ENCODE data around the gene PDCD6IP. TPM values are rescaled to one million over a fixed set of nuclear protein-coding genes. Genes with fewer than 3 reads are reported as not detected.

PDCD6IP gene
- total RNA-seq, 1 experiment from 2014 or later: 30.7 TPM

DNA sequence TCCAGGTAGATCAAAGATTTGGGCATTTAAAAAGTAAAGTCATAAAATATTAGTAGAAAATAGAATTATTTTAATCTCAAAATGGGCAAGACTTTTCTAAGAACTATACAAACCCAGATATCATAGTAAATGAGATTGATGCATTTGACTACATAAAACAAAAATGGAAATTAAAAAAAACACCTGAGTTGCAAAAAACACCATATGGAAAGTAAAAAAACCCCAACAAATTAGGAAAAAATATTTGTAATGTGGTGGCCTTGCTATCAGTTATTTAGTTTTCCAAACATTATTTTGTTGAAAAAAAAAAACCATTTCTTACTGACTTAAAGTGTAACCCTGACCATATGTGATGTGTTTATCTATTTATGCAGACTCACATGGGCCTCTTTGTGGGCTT, 97.2 kb downstream of the PDCD6IP start:
- DNase-seq (ENCODE audit: low spot score): no peak

DNA sequence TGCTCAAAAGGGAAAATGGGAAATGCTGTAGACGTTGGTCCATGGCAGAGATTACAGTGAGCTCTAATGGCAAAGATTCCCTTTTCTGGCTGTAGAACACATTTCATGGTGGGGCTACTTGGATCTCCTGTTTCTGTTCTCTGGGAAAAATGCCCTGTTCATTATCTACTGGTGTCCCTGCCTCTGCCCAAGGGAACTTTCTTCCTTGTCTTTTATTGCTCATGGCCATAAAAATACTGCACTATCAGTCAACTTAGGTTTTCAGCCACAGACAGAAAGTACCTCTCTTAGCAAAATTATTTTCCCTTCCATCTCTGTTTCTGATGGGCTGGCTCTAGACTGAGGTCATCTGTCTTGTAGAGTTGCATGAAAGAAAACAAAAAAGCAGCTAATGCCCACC, 98.9 kb downstream of the PDCD6IP start:
- DNase-seq (ENCODE audit: low spot score): no peak

DNA sequence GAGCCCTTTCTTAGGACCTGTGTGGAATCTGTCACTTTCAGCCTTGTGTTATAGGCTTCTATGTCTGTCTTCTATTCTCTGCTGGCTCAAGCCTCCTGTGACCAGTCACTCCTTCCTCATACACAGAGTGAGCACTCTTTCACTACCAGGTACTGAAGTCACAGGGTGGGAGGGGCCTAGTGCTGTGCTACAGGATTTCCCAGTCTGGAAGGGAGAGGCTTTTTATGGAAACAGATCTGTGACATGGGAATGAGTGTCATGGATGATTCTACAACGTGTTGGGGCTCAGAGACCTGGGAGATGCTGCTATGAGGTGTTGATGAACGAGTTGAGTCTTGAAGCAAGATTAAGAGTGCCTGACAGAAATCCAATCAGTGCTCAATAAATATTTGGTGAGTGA, 100.5 kb downstream of the PDCD6IP start:
- DNase-seq (ENCODE audit: low spot score): no peak

DNA sequence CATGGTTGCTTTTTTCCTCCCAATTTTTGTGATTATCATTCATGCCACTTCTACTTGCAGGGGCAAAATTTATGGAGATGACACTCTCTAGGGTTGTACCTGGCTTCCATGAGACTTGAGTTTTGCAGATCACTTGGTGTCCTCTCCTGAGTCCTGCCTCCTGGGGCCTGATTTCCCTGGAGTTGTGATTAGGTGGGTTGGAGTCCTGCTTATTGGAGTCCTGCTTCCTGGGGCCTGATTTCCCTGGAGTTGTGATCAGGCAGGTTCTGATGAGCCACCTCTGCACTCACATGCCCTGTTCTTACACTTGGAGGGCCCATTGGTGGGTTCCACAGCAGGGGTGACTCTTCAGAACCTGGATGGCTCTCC, 102.0 kb downstream of the PDCD6IP start:
- no peak for DNase-seq (ENCODE audit: low spot score)

DNA sequence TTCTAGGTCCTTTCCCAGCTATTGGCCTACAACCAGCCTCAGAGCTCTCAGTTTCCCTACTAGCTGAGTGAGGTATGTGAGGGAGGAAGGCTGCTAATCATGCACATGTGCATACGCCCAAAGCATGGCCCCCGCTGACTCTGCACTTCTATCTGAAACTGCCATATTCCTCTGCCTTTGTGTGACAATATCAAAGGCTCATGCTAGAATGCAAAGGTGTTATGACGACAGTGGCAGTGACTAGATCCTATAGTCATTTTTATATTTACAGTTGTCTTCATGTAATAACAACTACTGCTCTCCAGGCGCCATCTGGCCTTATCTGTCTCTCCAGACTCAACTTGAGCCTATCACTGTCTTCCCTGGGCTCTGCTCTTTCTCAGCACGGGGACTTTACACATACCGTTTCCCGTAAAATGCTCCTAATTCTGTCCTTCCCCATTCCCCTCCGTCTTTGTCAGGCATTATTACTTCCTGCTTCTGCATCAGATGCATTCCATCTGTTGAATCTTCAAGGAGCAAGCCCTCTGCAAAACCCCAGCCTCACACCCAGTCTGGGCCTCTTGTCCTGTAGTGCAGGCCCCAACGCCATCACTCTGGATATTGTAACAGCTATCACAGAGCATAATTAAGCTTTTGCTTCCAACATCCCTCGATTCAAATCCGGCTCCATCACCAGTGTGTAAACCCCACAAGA, 102.5 kb downstream of the PDCD6IP start:
- no peak for DNase-seq (ENCODE audit: low spot score)

DNA sequence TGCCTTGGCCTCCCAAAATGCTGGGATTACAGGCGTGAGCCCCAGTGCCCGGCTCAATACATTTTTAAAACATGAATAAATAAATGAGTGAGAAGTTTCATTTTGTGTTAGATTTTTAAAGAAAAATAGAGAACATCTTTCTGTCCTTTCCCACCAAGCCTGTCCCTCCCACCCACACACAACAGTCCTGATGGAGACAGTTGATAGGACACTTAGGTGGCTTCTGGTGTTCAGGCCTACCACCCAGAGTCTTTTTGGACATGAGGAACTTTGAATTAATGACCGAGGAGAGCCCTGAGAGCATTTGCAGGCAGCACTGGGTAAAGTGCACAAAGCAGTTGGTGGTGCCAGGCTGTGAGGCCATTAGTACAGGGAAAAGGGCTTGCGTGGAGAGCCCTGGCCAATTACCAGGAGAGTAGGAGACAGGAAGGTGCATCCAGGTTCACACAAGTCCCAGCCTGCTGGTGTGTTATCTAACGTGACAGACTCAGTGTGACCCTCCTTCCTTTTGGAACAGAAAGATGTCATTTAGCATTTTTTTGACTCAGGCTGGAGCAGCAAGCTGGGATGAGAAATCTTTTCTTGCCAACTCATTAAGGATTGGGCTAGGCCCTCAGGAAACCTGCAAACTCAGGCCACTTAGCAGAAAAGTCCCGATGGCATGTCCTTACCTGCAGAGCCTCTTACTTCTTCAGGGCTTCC, 103.6 kb downstream of the PDCD6IP start:
- DNase-seq (ENCODE audit: low spot score): no peak

DNA sequence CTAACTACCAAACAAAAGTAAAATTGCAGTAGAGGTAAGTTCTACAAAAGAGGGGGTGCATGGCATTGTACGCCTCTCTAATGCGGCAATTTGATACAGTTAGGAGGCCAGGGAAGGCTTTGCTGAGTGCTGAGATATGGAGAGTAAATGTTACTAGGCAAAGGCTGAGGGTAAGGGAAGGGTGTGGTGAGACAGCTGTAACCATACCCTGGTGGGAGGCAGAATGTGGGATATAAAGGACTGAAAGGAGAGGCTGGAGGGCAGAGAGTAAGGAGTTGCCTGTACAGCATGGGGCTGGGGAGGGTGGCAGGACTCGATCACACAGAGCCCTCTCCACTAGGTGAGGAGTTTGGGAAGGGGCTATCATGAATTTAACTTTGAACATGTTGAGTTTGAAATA, 106.3 kb downstream of the PDCD6IP start:
- DNase-seq (ENCODE audit: low spot score): no peak

DNA sequence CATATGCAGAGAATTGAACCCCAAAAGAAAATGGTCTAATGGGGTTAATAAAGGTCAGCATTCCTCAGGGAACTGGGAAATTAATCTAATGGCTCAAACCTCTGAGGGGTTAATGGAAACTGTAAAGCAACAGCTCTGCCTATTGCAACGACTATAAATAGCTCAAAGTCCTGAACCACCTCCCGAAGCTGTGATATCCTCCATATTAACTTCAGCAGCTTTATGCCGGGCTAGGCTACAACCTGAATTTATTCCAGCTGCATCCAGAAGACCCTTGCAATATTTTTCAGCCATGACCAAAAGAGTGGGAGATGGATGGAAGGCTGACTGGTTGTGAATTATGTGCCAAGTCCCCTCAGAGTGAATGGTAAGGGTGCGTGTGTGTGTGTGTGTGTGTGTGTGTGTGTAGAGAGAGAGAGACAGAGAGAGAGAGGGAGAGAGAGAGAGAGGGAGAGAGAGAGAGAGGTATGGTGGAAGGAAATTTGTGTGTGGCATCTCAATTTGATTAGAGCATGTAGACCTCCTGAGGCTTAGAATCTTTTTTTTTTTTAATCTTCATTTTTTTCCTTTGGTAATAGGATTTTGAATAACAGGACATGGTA, 109.9 kb downstream of the PDCD6IP start:
- DNase-seq (ENCODE audit: low spot score): no peak

DNA sequence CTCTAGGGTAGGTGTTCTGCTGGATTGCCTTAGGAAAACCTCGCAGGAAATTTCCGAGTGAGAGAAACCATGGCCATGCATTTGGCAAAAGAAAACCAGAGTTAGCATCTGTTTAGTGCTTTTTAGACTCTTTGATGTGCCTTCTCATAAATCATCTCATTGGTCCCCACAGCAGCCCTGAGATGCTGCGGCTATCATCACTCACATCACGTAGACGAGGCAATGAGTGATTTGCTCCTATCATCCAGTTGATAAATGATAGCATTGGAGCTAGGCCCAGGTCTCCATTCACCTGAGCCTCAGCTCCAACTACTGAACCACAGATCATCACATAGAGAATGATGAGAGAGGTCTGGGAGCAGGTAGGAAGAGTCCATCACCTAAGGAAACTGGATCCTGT, 111.1 kb downstream of the PDCD6IP start:
- no peak for DNase-seq (ENCODE audit: low spot score)

DNA sequence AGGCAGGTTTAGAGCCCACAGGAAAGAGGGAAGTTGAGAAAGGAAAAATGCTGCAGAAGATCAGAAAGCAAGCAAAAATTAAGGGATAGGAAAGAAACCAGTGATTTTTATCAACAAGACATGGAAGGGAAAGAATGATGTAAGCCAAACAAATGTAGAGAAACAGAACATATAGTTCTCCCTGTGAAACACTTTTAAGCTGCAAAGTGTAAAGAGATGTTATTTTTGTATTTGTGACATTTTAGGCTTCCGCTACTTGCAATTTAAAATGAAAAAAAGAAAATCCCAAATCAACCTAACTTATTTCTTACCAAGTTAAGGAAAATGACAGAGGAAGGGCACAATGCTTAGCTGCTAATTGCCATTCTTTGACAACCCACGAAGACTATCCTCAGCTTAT, 111.6 kb downstream of the PDCD6IP start:
- DNase-seq (ENCODE audit: low spot score): no peak

DNA sequence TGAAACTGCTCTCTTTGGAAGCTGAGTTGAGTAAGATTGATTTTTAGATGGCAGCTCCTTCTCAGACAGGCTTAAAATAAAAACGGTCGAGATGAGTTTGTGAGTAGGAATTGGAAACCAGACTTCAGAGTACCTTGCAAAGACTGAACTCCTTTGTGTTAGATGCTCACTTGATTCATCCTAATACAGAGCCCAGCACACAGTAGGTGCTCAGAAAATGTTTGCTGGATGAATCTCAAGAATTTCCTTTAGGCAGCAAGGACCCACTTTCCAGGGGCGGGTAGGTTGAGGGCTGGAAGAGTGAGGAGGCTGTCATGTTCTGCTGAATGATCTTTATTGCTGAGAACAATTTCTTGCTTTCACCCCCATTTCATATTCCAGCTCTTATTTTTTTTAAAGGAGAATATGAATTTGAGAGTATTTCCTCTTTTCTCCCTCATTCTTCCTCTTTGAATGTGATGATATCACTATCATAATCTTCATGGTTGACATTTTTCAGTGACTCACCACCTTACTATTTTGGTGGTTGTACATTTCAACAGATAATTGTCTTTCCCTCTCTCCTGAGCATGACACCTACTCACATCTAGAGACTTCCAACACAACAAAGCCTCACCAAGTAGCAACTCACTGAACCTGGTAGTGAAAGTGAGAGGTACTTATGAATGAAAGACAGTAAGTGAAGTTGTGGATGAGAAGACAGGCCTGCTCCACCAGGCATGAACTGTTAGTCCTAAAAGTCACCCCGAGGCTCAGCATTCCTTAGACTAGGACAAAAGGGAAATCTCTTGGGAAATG, 113.3 kb downstream of the PDCD6IP start:
- no peak for DNase-seq (ENCODE audit: low spot score)

DNA sequence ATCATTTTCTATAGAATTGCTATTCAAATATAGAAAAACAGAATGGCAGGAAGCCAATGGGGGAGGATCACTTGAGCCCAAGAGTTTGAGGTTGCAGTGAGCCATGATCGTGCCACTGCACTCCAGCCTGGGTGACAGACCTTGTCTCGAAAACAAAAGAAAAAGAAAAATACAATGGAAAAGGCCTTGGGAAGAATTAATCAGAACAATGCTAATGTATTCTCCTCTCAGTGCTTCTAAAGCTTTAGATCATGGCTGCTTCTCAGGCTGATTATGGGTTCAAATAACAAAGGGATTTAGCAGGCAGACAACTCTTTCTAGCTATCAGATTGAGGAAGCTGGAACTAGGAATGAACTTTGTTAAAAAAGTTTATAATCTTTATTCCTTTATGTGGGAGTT, 115.8 kb downstream of the PDCD6IP start:
- no peak for DNase-seq (ENCODE audit: low spot score)

DNA sequence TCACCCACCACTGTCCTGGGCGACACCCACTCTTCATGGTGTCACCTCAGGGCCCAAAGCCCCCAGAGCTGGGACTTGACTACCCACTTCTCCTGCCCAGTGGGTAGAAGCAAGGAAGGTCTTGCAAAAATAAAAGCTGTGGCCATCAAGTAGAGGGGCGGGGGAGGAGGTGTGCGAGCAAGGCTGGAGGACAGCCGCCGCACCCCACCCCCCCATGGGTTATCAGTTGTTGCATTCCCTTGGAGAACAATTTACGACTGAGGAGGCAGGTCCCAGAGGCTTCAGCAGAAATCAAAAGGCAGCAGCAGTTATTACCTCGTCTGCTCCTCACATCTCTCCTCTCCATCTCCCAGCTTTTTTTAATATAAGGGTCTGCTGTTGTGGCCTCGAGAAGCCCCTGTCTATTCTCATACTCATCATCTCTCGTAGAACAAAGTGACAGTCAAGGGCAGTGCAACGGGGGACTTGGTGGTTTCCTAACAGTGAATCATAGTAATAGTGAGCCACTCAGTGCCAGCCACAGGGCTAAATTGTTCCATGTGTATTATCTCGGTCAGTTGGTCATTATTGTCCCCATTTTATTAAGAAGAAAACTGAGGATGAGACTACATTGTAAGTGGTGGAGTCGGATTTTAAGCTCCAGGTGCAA, 116.4 kb downstream of the PDCD6IP start:
- DNase-seq (ENCODE audit: low spot score): no peak

DNA sequence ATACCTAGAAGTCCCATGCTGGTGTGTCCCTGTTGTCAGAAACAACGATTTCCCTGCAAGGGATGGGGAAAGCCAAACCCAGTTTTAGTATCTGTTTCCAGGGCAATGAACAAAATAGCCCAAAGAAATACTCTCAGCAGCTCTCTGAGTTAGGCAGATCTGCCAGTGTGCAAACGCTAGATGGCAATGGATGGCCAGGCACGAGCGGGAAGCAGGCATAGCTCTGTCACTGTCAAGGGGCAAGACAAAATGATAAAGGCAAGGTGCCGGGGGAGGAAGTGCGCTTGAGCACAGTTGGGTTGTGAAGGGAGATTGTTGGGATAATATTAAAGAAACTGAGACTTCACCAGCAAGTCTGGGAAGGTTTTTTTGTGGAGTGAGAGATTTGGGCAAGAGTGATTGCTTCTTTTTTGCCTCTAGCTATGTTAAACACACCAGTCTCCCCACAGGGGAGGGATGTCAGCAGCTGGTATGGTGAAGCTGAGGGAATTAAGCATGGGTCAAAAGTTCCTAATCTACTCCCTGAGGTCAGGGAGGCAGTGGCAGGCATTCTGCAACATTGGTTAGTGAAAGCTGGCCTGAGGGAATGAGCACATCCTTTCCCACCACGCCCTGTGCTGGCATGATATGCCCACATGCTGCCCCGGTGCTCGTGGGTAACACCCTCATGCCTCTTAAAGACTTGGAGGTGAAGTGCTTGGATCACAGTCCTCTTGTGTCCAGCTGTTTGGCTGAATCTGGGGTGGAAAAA, 117.5 kb downstream of the PDCD6IP start:
- no peak for DNase-seq (ENCODE audit: low spot score)

DNA sequence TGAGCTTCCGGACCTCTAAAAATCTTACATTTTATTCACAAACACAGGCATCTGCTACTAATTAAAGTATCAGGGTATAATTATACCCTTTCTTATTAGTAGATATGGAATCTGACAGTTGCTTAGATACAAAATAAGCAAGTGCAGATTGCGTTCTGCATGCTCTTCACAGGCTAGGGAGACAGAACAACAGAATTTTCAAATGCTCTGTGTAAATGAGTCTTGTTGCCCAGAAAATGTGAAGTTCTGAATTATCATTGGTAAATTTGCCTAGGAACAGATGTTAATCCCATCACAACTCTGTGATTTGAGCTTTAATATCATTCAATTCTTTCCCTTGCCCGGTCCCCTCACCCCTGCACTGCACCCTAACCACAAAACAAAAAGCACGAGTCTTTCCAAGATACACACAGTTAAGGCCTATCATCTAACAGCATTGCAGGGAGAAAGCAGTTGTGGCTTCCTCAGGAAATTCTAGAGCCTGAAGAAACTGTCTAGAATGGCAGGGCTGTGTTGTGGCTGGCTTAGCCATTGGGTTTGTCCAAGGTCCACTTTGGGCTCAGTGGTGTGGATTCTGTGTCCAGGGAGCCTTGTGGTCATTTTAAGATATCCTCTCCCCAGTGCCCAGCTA, 119.8 kb downstream of the PDCD6IP start:
- DNase-seq (ENCODE audit: low spot score): no peak

Other genes starting within 250 kb of the PDCD6IP start
- gene CLASP2, start 80.4 kb upstream of the PDCD6IP start, total RNA-seq (2014; rRNA removed; shearing (Covaris generic)): 19.7 and 26.5 TPM in 2 replicates